H1 (cell line): Measurements from ENCODE around the gene MAK. TPM values are rescaled to one million over a fixed set of nuclear protein-coding genes. Genes with fewer than 3 reads are reported as not detected.

Source experiments
- CTCF ChIA-PET: fragments of 300-600 bp; sonication (Branson Sonifier 250); formaldehyde crosslinking; loops from one replicate; lab custom pipeline; 2021; ENCODE audit not compliant: partially characterized antibody; lab: Charles Lee
- POLR2A ChIA-PET: fragments of 300-600 bp; sonication (Branson Sonifier 250); formaldehyde crosslinking; loops from one replicate; lab custom pipeline; 2021; ENCODE audit warnings: inconsistent platforms; ENCODE audit not compliant: partially characterized antibody; lab: Charles Lee
- DNase-seq, 2 experiments: peaks; one replicate each; pipeline versions ENCODE4 v3.0.0 to v3.0.0-alpha.2; 2010 to 2022; ENCODE audit warnings: low spot score in 2 of 2, low read depth in 1 of 2, mixed read lengths in 1 of 2
- FAIRE-seq: peaks from 2 replicates; lab custom pipeline; 2011; peaks lifted over from hg19 to GRCh38; lab: Jason Lieb, UNC
- H2AFZ ChIP-seq: 2 replicates; pipeline ENCODE4 v1.8.1; 2012; ENCODE audit warnings: low read length, inconsistent platforms
- H2AK5ac ChIP-seq: 2 replicates; pipeline ENCODE4 v1.6.1; 2013; ENCODE audit warnings: low read depth, low read length
- H2BK120ac ChIP-seq: replicated peaks from 2 replicates; pipeline ENCODE3; 2013; ENCODE audit warnings: low read depth, low read length, inconsistent platforms
- H2BK12ac ChIP-seq: 2 replicates; pipeline ENCODE4 v1.6.1; 2013; ENCODE audit warnings: low read depth, low read length
- H2BK15ac ChIP-seq: 2 replicates; pipeline ENCODE4 v1.6.1; 2013; ENCODE audit warnings: low read length
- H2BK20ac ChIP-seq: 2 replicates; pipeline ENCODE4 v1.6.1; 2013; ENCODE audit warnings: low read length
- H2BK5ac ChIP-seq: 2 replicates; pipeline ENCODE4 v1.6.1; 2013; ENCODE audit warnings: low read depth, low read length
- H3K14ac ChIP-seq: 2 replicates; pipeline ENCODE4 v1.6.1; 2013; ENCODE audit warnings: inconsistent platforms; ENCODE audit not compliant: insufficient read length
- H3K18ac ChIP-seq: 2 replicates; pipeline ENCODE4 v1.6.1; 2013; ENCODE audit warnings: low read length; ENCODE audit errors: extremely low read depth
- H3K23ac ChIP-seq: 2 replicates; pipeline ENCODE4 v1.6.1; 2013; ENCODE audit warnings: inconsistent platforms; ENCODE audit not compliant: insufficient read length
- H3K23me2 ChIP-seq: 2 replicates; pipeline ENCODE4 v1.6.1; 2013; ENCODE audit warnings: low read depth, low read length
- H3K27ac ChIP-seq: 2 replicates; pipeline ENCODE4 v1.6.1; 2011; ENCODE audit warnings: low read depth, low read length, inconsistent platforms
- H3K27me3 ChIP-seq, 4 experiments: replicated peaks in 1 of 4; 1 replicate in 1 of 4; 2 replicates in 3 of 4; pipeline versions ENCODE4 v1.6.1 to v1.8.1; 2011 to 2013; ENCODE audit warnings: low read length in 3 of 4, mild to moderate bottlenecking in 3 of 4, inconsistent platforms in 2 of 4, mixed read lengths in 2 of 4, moderate library complexity in 1 of 4; ENCODE audit not compliant: control insufficient read depth in 3 of 4, insufficient read depth in 3 of 4; ENCODE audit errors: extremely low read depth in 1 of 4
- H3K36me3 ChIP-seq, 4 experiments: 2 replicates each; pipeline versions ENCODE4 v1.6.1 to v1.8.1; 2011 to 2013; ENCODE audit warnings: mild to moderate bottlenecking in 4 of 4, low read length in 3 of 4, moderate library complexity in 2 of 4, control low read depth in 1 of 4, inconsistent platforms in 1 of 4; ENCODE audit not compliant: insufficient read depth in 4 of 4, control insufficient read depth in 2 of 4
- H3K4ac ChIP-seq: replicated peaks from 2 replicates; pipeline ENCODE3; 2013; ENCODE audit warnings: low read length, low read depth, mixed read lengths, inconsistent platforms; ENCODE audit not compliant: insufficient read length
- H3K4me1 ChIP-seq, 4 experiments: replicated peaks in 1 of 4; 1 replicate in 1 of 4; 2 replicates in 3 of 4; pipeline versions ENCODE4 v1.6.1 to v1.8.1; 2011 to 2013; ENCODE audit warnings: low read length in 3 of 4, inconsistent platforms in 2 of 4, mixed read lengths in 1 of 4; ENCODE audit not compliant: insufficient read depth in 4 of 4, control insufficient read depth in 3 of 4
- H3K4me2 ChIP-seq, 2 experiments: 2 replicates each; pipeline versions ENCODE4 v1.6.1 to v1.8.1; 2011 to 2013; ENCODE audit warnings: low read depth in 2 of 2, low read length in 2 of 2, control low read depth in 1 of 2, inconsistent platforms in 1 of 2, mild to moderate bottlenecking in 1 of 2; ENCODE audit not compliant: insufficient read depth in 1 of 2
- H3K4me3 ChIP-seq, 4 experiments: fragments of 200-600, 300-600 bp in 1 of 4; sonication (generic), shearing (Covaris generic), sonication (Bioruptor Twin) in 1 of 4; 2 replicates each; pipeline versions ENCODE4 v1.5.1 to v1.8.1; 2011 to 2016; ENCODE audit warnings: low read length in 4 of 4, low read depth in 3 of 4, control low read depth in 2 of 4, inconsistent platforms in 2 of 4, mild to moderate bottlenecking in 2 of 4, mixed read lengths in 1 of 4, moderate library complexity in 1 of 4; ENCODE audit not compliant: insufficient read depth in 2 of 4; ENCODE audit errors: extremely low read depth in 1 of 4
- H3K56ac ChIP-seq: replicated peaks from 2 replicates; pipeline ENCODE3; 2013; ENCODE audit warnings: low read depth, mild to moderate bottlenecking, mixed read lengths, low read length, inconsistent platforms; ENCODE audit not compliant: insufficient read length
- H3K79me1 ChIP-seq: 2 replicates; pipeline ENCODE4 v1.6.1; 2013; ENCODE audit warnings: low read depth, low read length, control low read depth
- H3K79me2 ChIP-seq, 2 experiments: 2 replicates each; pipeline versions ENCODE4 v1.6.1 to v1.8.1; 2012 to 2013; ENCODE audit warnings: low read length in 2 of 2, mild to moderate bottlenecking in 2 of 2, inconsistent platforms in 1 of 2; ENCODE audit not compliant: insufficient read depth in 2 of 2, control insufficient read depth in 1 of 2
- H3K9ac ChIP-seq, 4 experiments: replicated peaks in 1 of 4; 1 replicate in 1 of 4; 2 replicates in 3 of 4; pipeline versions ENCODE4 v1.6.1 to v1.8.1; 2011 to 2013; ENCODE audit warnings: low read depth in 3 of 4, low read length in 3 of 4, control low read depth in 2 of 4, mild to moderate bottlenecking in 2 of 4, moderate library complexity in 2 of 4, inconsistent platforms in 1 of 4; ENCODE audit errors: extremely low read depth in 1 of 4
- H3K9me3 ChIP-seq, 2 experiments: 2 replicates each; pipeline versions ENCODE4 v1.6.1 to v1.8.1; 2012 to 2013; ENCODE audit warnings: mild to moderate bottlenecking in 2 of 2, moderate library complexity in 2 of 2, control low read depth in 1 of 2, inconsistent platforms in 1 of 2, low read depth in 1 of 2, low read length in 1 of 2, mixed read lengths in 1 of 2; ENCODE audit not compliant: insufficient read depth in 2 of 2
- H4K20me1 ChIP-seq, 2 experiments: replicated peaks in 1 of 2; 2 replicates each; pipeline versions ENCODE3 to v1.8.1; 2011 to 2013; ENCODE audit warnings: inconsistent platforms in 2 of 2, low read length in 2 of 2, mild to moderate bottlenecking in 1 of 2; ENCODE audit not compliant: insufficient read depth in 2 of 2, control insufficient read depth in 1 of 2
- H4K5ac ChIP-seq: 2 replicates; pipeline ENCODE4 v1.6.1; 2013; ENCODE audit warnings: low read length, low read depth, mixed read lengths, inconsistent platforms; ENCODE audit not compliant: insufficient read length
- H4K8ac ChIP-seq: 2 replicates; pipeline ENCODE4 v1.8.0; 2013; ENCODE audit warnings: mild to moderate bottlenecking, moderate library complexity, low read length, inconsistent platforms; ENCODE audit not compliant: insufficient read depth; ENCODE audit errors: extremely low read depth
- H4K91ac ChIP-seq: replicated peaks from 2 replicates; pipeline ENCODE3; 2013; ENCODE audit warnings: low read length, mixed read lengths, inconsistent platforms; ENCODE audit not compliant: insufficient read length
- CEBPB ChIP-seq: IDR thresholded peaks from 2 replicates; pipeline ENCODE4 v1.6.1; 2012; ENCODE audit warnings: low read depth, low read length
- CTCF ChIP-seq, 3 experiments: IDR thresholded peaks; 1 replicate in 2 of 3; 2 replicates in 1 of 3; pipeline versions ENCODE4 v1.5.1 to v1.6.1; 2011; ENCODE audit warnings: low read length in 3 of 3, mild to moderate bottlenecking in 3 of 3, inconsistent platforms in 2 of 3, low read depth in 1 of 3, moderate library complexity in 1 of 3; ENCODE audit not compliant: insufficient read depth in 1 of 3; ENCODE audit errors: control extremely low read depth in 1 of 3
- E2F6 ChIP-seq: IDR thresholded peaks from 2 replicates; pipeline ENCODE4 v1.6.1; 2012; ENCODE audit warnings: inconsistent platforms
- FOSL1 ChIP-seq: IDR thresholded peaks from 2 replicates; pipeline ENCODE4 v1.6.1; 2011; ENCODE audit warnings: mild to moderate bottlenecking, low read depth, low read length, moderate library complexity; ENCODE audit not compliant: insufficient read depth
- MAFK ChIP-seq: IDR thresholded peaks from 2 replicates; pipeline ENCODE4 v1.6.1; 2012; ENCODE audit warnings: low read depth, mild to moderate bottlenecking, improper control_type of control experiment, low read length
- NANOG ChIP-seq: IDR thresholded peaks from 2 replicates; pipeline ENCODE4 v1.6.1; 2011; ENCODE audit warnings: low read length, low read depth, mild to moderate bottlenecking, inconsistent platforms; ENCODE audit not compliant: insufficient read depth, poor library complexity, severe bottlenecking
- RFX5 ChIP-seq: IDR thresholded peaks from 2 replicates; pipeline ENCODE4 v1.6.1; 2011; ENCODE audit warnings: low read depth, low read length, improper control_type of control experiment, borderline replicate concordance
- SIN3A ChIP-seq, 2 experiments: IDR thresholded peaks in 1 of 2; conservative IDR thresholded peaks in 1 of 2; 2 replicates each; pipeline ENCODE4 v1.6.1; 2011 to 2012; ENCODE audit warnings: low read length in 2 of 2, improper control_type of control experiment in 1 of 2, low read depth in 1 of 2, mild to moderate bottlenecking in 1 of 2
- SRF ChIP-seq: IDR thresholded peaks from 2 replicates; pipeline ENCODE4 v1.6.1; 2011; ENCODE audit warnings: mild to moderate bottlenecking, low read depth, low read length, moderate library complexity
- ZNF274 ChIP-seq: IDR thresholded peaks from 2 replicates; pipeline ENCODE4 v1.7.0; 2012; ENCODE audit warnings: low read length, borderline replicate concordance; ENCODE audit errors: extremely low read depth
- WGBS, 2 experiments: shearing (Covaris generic) in 1 of 2; methylation state at CpG; one replicate each; pipeline versions ENCODE4 v1.1.6 to v1.1.7; 2013 to 2015; ENCODE audit warnings: low lambda C conversion rate in 2 of 2, mixed read lengths in 2 of 2, inconsistent platforms in 1 of 2, low coverage in 1 of 2, missing lambda C conversion rate in 1 of 2; ENCODE audit not compliant: insufficient replicate concordance in 2 of 2, insufficient coverage in 1 of 2, insufficient read length in 1 of 2; ENCODE audit errors: extremely low coverage in 1 of 2, missing lambda C conversion rate in 1 of 2; 5-methylcytosine and 5-hydroxymethylcytosine counted together
- polyA plus RNA-seq, 7 experiments: library from polyadenylated mRNA; depleted of rRNA in 3 of 7; stranded (reverse) in 5 of 7; unstranded in 2 of 7; fragments of >200 nt in 5 of 7; fragments of 200-250 nt in 2 of 7; gene quantifications; 1 replicate in 5 of 7; 2 replicates in 1 of 7; 4 replicates in 1 of 7; pipeline versions ENCODE4 v1.2.1 to v1.2.3, GENCODE V29; 2011 to 2013; ENCODE audit warnings: missing spikeins in 2 of 7, mixed read lengths in 2 of 7
- total RNA-seq: library from RNA; stranded (reverse); fragmentation: NEBNext Ultra II Directional; extraction: Animal tissue kit (Norgen Biotek cat#: 25700); gene quantifications from 2 replicates; pipeline ENCODE4 v1.2.1, GENCODE V29; 2021

The MAK gene
- total and polyA plus RNA-seq, 2 of the 8 experiments (the other 6 are each of a cell fraction or from before 2014, with no cell fraction given) = 0.08 to 0.37 TPM

GRCh38 chr6:10736731-10737130, 101.6 kb downstream of the MAK start:
- 91% methylated on average over 2 of the region's 2 CpGs; no CpG with 5 or more reads in 1 of the 2 experiments for WGBS, 2 experiments
- no peak overlapping the region for H2BK12ac ChIP-seq
- H2AFZ ChIP-seq = no peak overlapping the region
- no peak overlapping the region for H4K8ac ChIP-seq
- DNase-seq (no peak), FAIRE-seq (no peak)
- ChIA-PET POLR2A (interaction anchor here (1.0 to 2.7 kb wide), 3 partner anchors 10 to 14 kb away, joined by 3 to 9 read pairs (median 4); partner anchors contain the start of gene TMEM14C), CTCF (interaction anchor here (0.5 to 1.6 kb wide), 3 partner anchors 13 to 254 kb away, joined by 3 read pairs; no protein-coding TSS in a partner anchor)
- H2BK120ac ChIP-seq = no peak overlapping the region
- peaks cover 0 to 14% (median 9%) of the 10 kb centered on the region in 4 experiments; a peak in 4 of 8 replicates for H3K36me3 ChIP-seq
- no peaks in the 10 kb centered on the region for H3K4me1 ChIP-seq
- H3K4me3 ChIP-seq = no peak overlapping the region
- no peaks in the 10 kb centered on the region for H3K23me2 ChIP-seq
- H3K4me2 ChIP-seq = no peak overlapping the region
- H3K23ac ChIP-seq = no peak overlapping the region
- no peak overlapping the region for H3K18ac ChIP-seq
- no peaks in the 10 kb centered on the region for H3K79me1 ChIP-seq
- H4K5ac ChIP-seq = no peak overlapping the region
- no peak overlapping the region for H2BK20ac ChIP-seq
- H2BK5ac ChIP-seq = no peak overlapping the region
- H3K27ac ChIP-seq = no peak overlapping the region
- H3K4ac ChIP-seq = no peak overlapping the region
- H2BK15ac ChIP-seq = no peak overlapping the region
- no peaks in the 10 kb centered on the region for H3K9me3 ChIP-seq
- no peak overlapping the region for H4K91ac ChIP-seq
- no peak overlapping the region for H3K14ac ChIP-seq
- H3K9ac ChIP-seq = no peak overlapping the region
- H3K56ac ChIP-seq = no peak overlapping the region
- TF ChIP-seq FOSL1 = no peak
- no peak for TF ChIP-seq E2F6
- TF ChIP-seq NANOG = no peak
- TF ChIP-seq CTCF (IDR thresholded peaks at IDR 0.05; ENCODE audit: control extremely low read depth in 1 of 3, insufficient read depth in 1 of 3, low read depth in 1 of 3, low read length in 3 of 3) = no peak
- no peak for TF ChIP-seq MAFK
- TF ChIP-seq SIN3A (conservative IDR thresholded peaks at IDR 0.05 in 1 of 2, IDR thresholded peaks at IDR 0.05 in 1 of 2; ENCODE audit: low read depth in 1 of 2, low read length in 2 of 2) = no peak
- TF ChIP-seq SRF = no peak
- no peak for TF ChIP-seq RFX5
- TF ChIP-seq ZNF274 = no peak
- no peak for TF ChIP-seq CEBPB
- peaks cover 0 to 1% of the 10 kb centered on the region in 2 experiments for H4K20me1 ChIP-seq
- H2AK5ac ChIP-seq = no peak overlapping the region
- no peaks in the 10 kb centered on the region for H3K79me2 ChIP-seq
- no peaks in the 10 kb centered on the region for H3K27me3 ChIP-seq
